ENCODE measurements around the gene CACFD1. TPM values are rescaled to one million over a fixed set of nuclear protein-coding genes. Genes with fewer than 3 reads are reported as not detected.
A peak's percentile ranks its signal among the peaks of the same experiment; 100 is the strongest.

Gene CACFD1
- total and polyA plus RNA-seq, 2 of the 13 experiments (the other 11 are each of a cell fraction or from before 2014, with no cell fraction given), result 13.8 to 14.6 TPM

- TF ChIP-seq GFI1 (CRISPR knock-in tag; IDR thresholded peaks at IDR 0.05; ENCODE audit: borderline replicate concordance) (no peak), ZNF143 (CRISPR knock-in tag; IDR thresholded peaks at IDR 0.05) (no peak), ZNF720 (CRISPR knock-in tag; IDR thresholded peaks at IDR 0.05) (no peak), CCDC6 (CRISPR knock-in tag; IDR thresholded peaks at IDR 0.05) (no peak), SMARCE1 (IDR thresholded peaks at IDR 0.05; ENCODE audit: borderline replicate concordance) (no peak), KDM6A (CRISPR knock-in tag; IDR thresholded peaks at IDR 0.05; ENCODE audit: low read depth) (no peak), NFIC (IDR thresholded peaks at IDR 0.05; ENCODE audit: low read length) (no peak), PAX8 (CRISPR knock-in tag; IDR thresholded peaks at IDR 0.05; ENCODE audit: borderline replicate concordance) (no peak), TGIF2 (CRISPR knock-in tag; IDR thresholded peaks at IDR 0.05) (no peak), ZNF619 (CRISPR knock-in tag; IDR thresholded peaks at IDR 0.05) (0 out of 2 replicates have a peak, but pooled peaks have one; percentile 54), NR0B2 (CRISPR knock-in tag; IDR thresholded peaks at IDR 0.05) (no peak; the same call in 1 of the 2 replicates), ZNF543 (CRISPR knock-in tag; IDR thresholded peaks at IDR 0.05) (no peak), ZNF792 (CRISPR knock-in tag; IDR thresholded peaks at IDR 0.05) (0 out of 2 replicates have a peak, but pooled peaks have one; percentile 5), ZNF839 (CRISPR knock-in tag; IDR thresholded peaks at IDR 0.05; ENCODE audit: borderline replicate concordance) (no peak), ZNF646 (CRISPR knock-in tag; IDR thresholded peaks at IDR 0.05) (no peak), TBX3 (IDR thresholded peaks at IDR 0.05; ENCODE audit: borderline replicate concordance) (no peak), PBX3 (CRISPR knock-in tag; IDR thresholded peaks at IDR 0.05; ENCODE audit: borderline replicate concordance) (no peak), ZNF878 (CRISPR knock-in tag; IDR thresholded peaks at IDR 0.05) (no peak), ZNF225 (CRISPR knock-in tag; IDR thresholded peaks at IDR 0.05) (peak; percentile 82; the same call in 1 of the 2 replicates), MXD3 (CRISPR knock-in tag; IDR thresholded peaks at IDR 0.05) (no peak), EEA1 (CRISPR knock-in tag; IDR thresholded peaks at IDR 0.05; ENCODE audit: borderline replicate concordance) (no peak)
These were observed 19.3 kb downstream of the CACFD1 start, which contains the start of gene SLC2A6 (continued) for GRCh38 chr9:133478851-133479711.

Measured in HepG2 (cell line).